ENCODE results near the gene SPATA3. TPM values are rescaled to one million over a fixed set of nuclear protein-coding genes. Genes with fewer than 3 reads are reported as not detected.
"Not testable (repeated sequence)": the region's sequence is repeated elsewhere in the genome, so short reads cannot be mapped to it uniquely, and the experiment has no call there.

Gene SPATA3
- total and polyA plus RNA-seq, 2 experiments from 2014 or later = not detected

GRCh38 chr2:231003186-231003585 lies 7.3 kb downstream of the SPATA3 start:
- H3K27me3 Mint-ChIP-seq (ENCODE audit: insufficient read depth, low read depth, poor library complexity) = peaks cover 3% of the 10 kb centered on the region

GRCh38 chr2:231004930-231005329 lies 9.0 kb downstream of the SPATA3 start:
- H3K4me2 ChIP-seq; H3K36me3 ChIP-seq (ENCODE audit: insufficient read depth); H3K4me1 Mint-ChIP-seq; H3K9me2 ChIP-seq (ENCODE audit: insufficient read depth); H3K4me3 ChIP-seq; H3K27ac ChIP-seq (ENCODE audit: low read depth); H2AFZ ChIP-seq; H3K79me2 ChIP-seq (replicated peaks; ENCODE audit: insufficient read depth); H3K4me3 Mint-ChIP-seq; H3K27me3 ChIP-seq (ENCODE audit: insufficient read depth); DNase-seq (ENCODE audit: low spot score); H3K4me1 ChIP-seq (ENCODE audit: insufficient read depth); H3K27ac Mint-ChIP-seq; ATAC-seq; H4K20me1 ChIP-seq (replicated peaks; ENCODE audit: insufficient read depth); H3F3A ChIP-seq (replicated peaks; ENCODE audit: low read depth): not testable (repeated sequence)
- H3K27me3 Mint-ChIP-seq (ENCODE audit: insufficient read depth, low read depth, poor library complexity) = peaks cover 10% of the 10 kb centered on the region
- H3K9me3 Mint-ChIP-seq = peaks cover 19% of the 10 kb centered on the region
- peaks cover 10% of the 10 kb centered on the region for H3K36me3 Mint-ChIP-seq (ENCODE audit: low read depth)

More at GRCh38 chr2:231003186-231003585, 7.3 kb downstream of the SPATA3 start:
- Histone ChIP-seq H3K79me2 (replicated peaks; ENCODE audit: insufficient read depth) (no peaks in the 10 kb centered on the region), H3K9me2 (ENCODE audit: insufficient read depth) (peaks cover 3% of the 10 kb centered on the region; the same call in 1 of the 2 replicates), H3F3A (replicated peaks; ENCODE audit: low read depth) (no peaks in the 10 kb centered on the region), H3K4me2 (no peak overlapping the region), H3K27me3 (ENCODE audit: insufficient read depth) (0 out of 2 replicates have a peak, but pooled peaks cover 8% of the 10 kb centered on the region), H3K27ac (ENCODE audit: low read depth) (no peak overlapping the region), H3K36me3 (ENCODE audit: insufficient read depth) (no peaks in the 10 kb centered on the region), H2AFZ (no peak overlapping the region), H3K4me1 (ENCODE audit: insufficient read depth) (no peaks in the 10 kb centered on the region), H4K20me1 (replicated peaks; ENCODE audit: insufficient read depth) (no peaks in the 10 kb centered on the region), H3K4me3 (no peak overlapping the region)
- TF ChIP-seq POLR2AphosphoS5 (IDR thresholded peaks at IDR 0.05; ENCODE audit: low read depth) (no peak), CREB1 (CRISPR knock-in tag; IDR thresholded peaks at IDR 0.05; ENCODE audit: low read depth) (no peak), EZH2phosphoT487 (IDR thresholded peaks at IDR 0.05; ENCODE audit: unreplicated experiment) (no peak), JUNB (IDR thresholded peaks at IDR 0.05; ENCODE audit: unreplicated experiment) (no peak)
- H3K4me1 Mint-ChIP-seq = peaks cover 8% of the 10 kb centered on the region; the same call in 2 of the 3 replicates
- peaks cover 19% of the 10 kb centered on the region for H3K9me3 Mint-ChIP-seq
- peaks cover 10% of the 10 kb centered on the region for H3K36me3 Mint-ChIP-seq (ENCODE audit: low read depth)
- no peak overlapping the region for H3K4me3 Mint-ChIP-seq
- H3K27ac Mint-ChIP-seq = no peak overlapping the region
- no peak for DNase-seq (ENCODE audit: low spot score)
- ATAC-seq = no peak

GRCh38 chr2:231007286-231008098 lies 11.6 kb downstream of the SPATA3 start:
- Histone ChIP-seq H3K27me3 (ENCODE audit: insufficient read depth) (no peaks in the 10 kb centered on the region), H3K27ac (ENCODE audit: low read depth) (no peak overlapping the region), H3K36me3 (ENCODE audit: insufficient read depth) (no peaks in the 10 kb centered on the region), H3K4me1 (ENCODE audit: insufficient read depth) (no peaks in the 10 kb centered on the region), H3K79me2 (replicated peaks; ENCODE audit: insufficient read depth) (no peaks in the 10 kb centered on the region), H3K9me2 (ENCODE audit: insufficient read depth) (no peaks in the 10 kb centered on the region; the same call in 1 of the 2 replicates), H3K4me2 (no peak overlapping the region), H4K20me1 (replicated peaks; ENCODE audit: insufficient read depth) (no peaks in the 10 kb centered on the region), H3F3A (replicated peaks; ENCODE audit: low read depth) (no peaks in the 10 kb centered on the region), H2AFZ (no peak overlapping the region), H3K4me3 (no peak overlapping the region)
- H3K4me3 Mint-ChIP-seq = no peak overlapping the region
- no peak for DNase-seq (ENCODE audit: low spot score)
- peaks cover 10% of the 10 kb centered on the region for H3K27me3 Mint-ChIP-seq (ENCODE audit: insufficient read depth, low read depth, poor library complexity)
- H3K27ac Mint-ChIP-seq = no peak overlapping the region
- H3K9me3 Mint-ChIP-seq = peaks cover 19% of the 10 kb centered on the region
- no peak for ATAC-seq
- H3K36me3 Mint-ChIP-seq (ENCODE audit: low read depth) = peaks cover 10% of the 10 kb centered on the region
- TF ChIP-seq NANOG (IDR thresholded peaks at IDR 0.05; ENCODE audit: borderline replicate concordance) (no peak), ZNF114 (CRISPR knock-in tag; IDR thresholded peaks at IDR 0.05) (no peak), POLR2AphosphoS5 (IDR thresholded peaks at IDR 0.05; ENCODE audit: low read depth) (no peak), STAT1 (IDR thresholded peaks at IDR 0.05; ENCODE audit: unreplicated experiment) (no peak), JUNB (IDR thresholded peaks at IDR 0.05; ENCODE audit: unreplicated experiment) (no peak), CREB1 (CRISPR knock-in tag; IDR thresholded peaks at IDR 0.05; ENCODE audit: low read depth) (no peak), REST (IDR thresholded peaks at IDR 0.05; ENCODE audit: unreplicated experiment) (no peak), CTCF (conservative IDR thresholded peaks at IDR 0.05; ENCODE audit: low read depth in 2 of 2) (no peak), EZH2phosphoT487 (IDR thresholded peaks at IDR 0.05; ENCODE audit: unreplicated experiment) (no peak), EZH2 (IDR thresholded peaks at IDR 0.05; ENCODE audit: low read depth, unreplicated experiment) (no peak), ETS1 (IDR thresholded peaks at IDR 0.05) (no peak), ZNF331 (CRISPR knock-in tag; IDR thresholded peaks at IDR 0.05; ENCODE audit: low read depth) (no peak)
- H3K4me1 Mint-ChIP-seq = no peaks in the 10 kb centered on the region
